ENCODE results near the gene GALR3. TPM values are rescaled to one million over a fixed set of nuclear protein-coding genes. Genes with fewer than 3 reads are reported as not detected.

GALR3 gene
- total and polyA plus RNA-seq, 4 donors = not detected

DNA sequence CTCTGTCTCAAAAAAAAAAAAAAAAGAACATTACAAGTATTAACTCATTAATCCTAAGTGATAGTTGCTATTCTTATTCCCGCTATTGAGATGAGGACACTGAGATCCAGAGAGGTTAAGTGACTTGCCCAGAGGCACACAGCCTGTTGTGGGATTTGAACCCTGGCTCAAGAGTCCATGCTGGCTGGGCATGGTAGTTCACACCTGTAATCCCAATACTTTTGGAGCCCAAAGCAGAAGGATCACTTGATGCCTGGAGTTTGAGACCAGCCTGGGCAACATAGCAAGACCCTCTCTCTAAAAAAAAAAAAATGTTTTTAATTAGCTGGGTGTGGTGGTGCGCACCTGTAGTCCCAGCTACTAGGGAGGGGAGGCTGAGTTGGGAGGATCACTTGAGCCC lies 11.3 kb upstream of the GALR3 start:
- Histone ChIP-seq H3K36me3 (ENCODE audit: control insufficient read depth in 4 of 4, insufficient read depth in 3 of 4, low read depth in 1 of 4, low read length in 3 of 4) (peaks cover 0 to 9% (median 2%) of the 10 kb centered on the region in 4 donors), H3K4me1 (ENCODE audit: control insufficient read depth in 4 of 4, insufficient read depth in 4 of 4, low read length in 3 of 4) (peaks cover 9 to 37% (median 32%) of the 10 kb centered on the region in 4 donors), H3K9ac (ENCODE audit: low read depth in 1 of 2, low read length in 2 of 2) (no peak overlapping the region), H3K27ac (ENCODE audit: low read depth in 1 of 2, low read length in 2 of 2) (no peak overlapping the region), H3K4me3 (ENCODE audit: low read depth in 1 of 3, low read length in 3 of 3) (no peak overlapping the region), H3K27me3 (ENCODE audit: control insufficient read depth in 4 of 4, insufficient read depth in 4 of 4, low read length in 3 of 4) (no peaks in the 10 kb centered on the region), H3K9me3 (ENCODE audit: control insufficient read depth in 4 of 4, low read length in 3 of 4) (no peaks in the 10 kb centered on the region)
- 95% methylated on average over 2 of the region's 2 CpGs for WGBS
- TF ChIP-seq RXRA (IDR thresholded peaks at IDR 0.05) = no peak
- TF ChIP-seq, protein P1, sequence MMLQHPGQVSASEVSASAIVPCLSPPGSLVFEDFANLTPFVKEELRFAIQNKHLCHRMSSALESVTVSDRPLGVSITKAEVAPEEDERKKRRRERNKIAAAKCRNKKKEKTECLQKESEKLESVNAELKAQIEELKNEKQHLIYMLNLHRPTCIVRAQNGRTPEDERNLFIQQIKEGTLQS (IDR thresholded peaks at IDR 0.05) = no peak
- no peak for TF ChIP-seq YY1 (IDR thresholded peaks at IDR 0.05)
- no peak for TF ChIP-seq RAD21 (IDR thresholded peaks at IDR 0.05)
- TF ChIP-seq, protein P2, sequence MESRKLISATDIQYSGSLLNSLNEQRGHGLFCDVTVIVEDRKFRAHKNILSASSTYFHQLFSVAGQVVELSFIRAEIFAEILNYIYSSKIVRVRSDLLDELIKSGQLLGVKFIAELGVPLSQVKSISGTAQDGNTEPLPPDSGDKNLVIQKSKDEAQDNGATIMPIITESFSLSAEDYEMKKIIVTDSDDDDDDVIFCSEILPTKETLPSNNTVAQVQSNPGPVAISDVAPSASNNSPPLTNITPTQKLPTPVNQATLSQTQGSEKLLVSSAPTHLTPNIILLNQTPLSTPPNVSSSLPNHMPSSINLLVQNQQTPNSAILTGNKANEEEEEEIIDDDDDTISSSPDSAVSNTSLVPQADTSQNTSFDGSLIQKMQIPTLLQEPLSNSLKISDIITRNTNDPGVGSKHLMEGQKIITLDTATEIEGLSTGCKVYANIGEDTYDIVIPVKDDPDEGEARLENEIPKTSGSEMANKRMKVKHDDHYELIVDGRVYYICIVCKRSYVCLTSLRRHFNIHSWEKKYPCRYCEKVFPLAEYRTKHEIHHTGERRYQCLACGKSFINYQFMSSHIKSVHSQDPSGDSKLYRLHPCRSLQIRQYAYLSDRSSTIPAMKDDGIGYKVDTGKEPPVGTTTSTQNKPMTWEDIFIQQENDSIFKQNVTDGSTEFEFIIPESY (IDR thresholded peaks at IDR 0.05) = no peak
- DNase-seq (ENCODE audit: low spot score) = no peak

DNA sequence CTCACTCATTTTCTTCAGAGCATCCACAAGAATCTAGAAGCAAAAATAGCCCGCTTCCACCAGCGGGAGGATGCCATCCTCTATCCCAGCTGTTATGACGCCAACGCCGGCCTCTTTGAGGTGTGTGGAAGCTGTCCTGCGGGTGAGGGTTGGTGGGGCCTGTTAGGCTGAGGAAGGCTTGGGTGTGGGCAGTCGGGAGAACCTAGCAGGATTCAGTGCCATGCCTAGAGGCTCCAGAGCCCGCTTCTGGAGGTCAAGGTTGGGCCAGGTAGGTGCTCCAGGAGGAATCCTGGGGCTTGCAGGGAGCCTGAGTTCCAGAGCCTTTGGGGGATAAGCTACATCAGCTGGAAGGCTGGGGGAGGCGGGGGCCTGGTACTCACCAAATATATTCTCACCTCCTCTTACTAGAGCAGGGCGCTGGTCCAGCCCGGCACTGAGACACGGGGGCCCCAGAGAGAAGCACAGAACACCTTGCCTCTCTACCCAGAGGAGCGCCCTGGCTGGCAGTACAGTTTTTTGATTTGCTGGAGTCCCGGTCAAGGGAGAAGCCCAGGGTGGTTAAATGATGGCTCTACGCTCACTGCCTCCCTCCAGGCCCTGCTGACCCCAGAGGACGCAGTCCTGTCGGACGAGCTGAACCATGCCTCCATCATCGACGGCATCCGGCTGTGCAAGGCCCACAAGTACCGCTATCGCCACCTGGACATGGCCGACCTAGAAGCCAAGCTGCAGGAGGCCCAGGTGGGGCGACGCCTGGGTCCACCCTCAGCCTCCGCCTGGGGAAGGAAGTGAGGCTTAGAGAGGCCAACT lies 10.1 kb upstream of the GALR3 start:
- Histone ChIP-seq H3K9ac (ENCODE audit: low read depth in 1 of 2, low read length in 2 of 2) (no peak overlapping the region), H3K27ac (ENCODE audit: low read depth in 1 of 2, low read length in 2 of 2) (no peak overlapping the region), H3K4me3 (ENCODE audit: low read depth in 1 of 3, low read length in 3 of 3) (no peak overlapping the region), H3K9me3 (ENCODE audit: control insufficient read depth in 4 of 4, low read length in 3 of 4) (no peaks in the 10 kb centered on the region), H3K36me3 (ENCODE audit: control insufficient read depth in 4 of 4, insufficient read depth in 3 of 4, low read depth in 1 of 4, low read length in 3 of 4) (peaks cover 0 to 9% (median 2%) of the 10 kb centered on the region in 4 donors), H3K4me1 (ENCODE audit: control insufficient read depth in 4 of 4, insufficient read depth in 4 of 4, low read length in 3 of 4) (peaks cover 11 to 46% (median 40%) of the 10 kb centered on the region in 4 donors), H3K27me3 (ENCODE audit: control insufficient read depth in 4 of 4, insufficient read depth in 4 of 4, low read length in 3 of 4) (no peaks in the 10 kb centered on the region)
- WGBS = 96% methylated on average over 27 of the region's 27 CpGs
- TF ChIP-seq YY1 (IDR thresholded peaks at IDR 0.05) (no peak), HNF4G (IDR thresholded peaks at IDR 0.05) (no peak), EGR1 (IDR thresholded peaks at IDR 0.05; ENCODE audit: low read depth in 2 of 2) (no peak), NR2F2 (IDR thresholded peaks at IDR 0.05) (no peak), FOXA2 (IDR thresholded peaks at IDR 0.05) (no peak), JUND (IDR thresholded peaks at IDR 0.05) (no peak), GABPA (IDR thresholded peaks at IDR 0.05 in 1 of 2, conservative IDR thresholded peaks at IDR 0.05 in 1 of 2) (no peak), RXRA (IDR thresholded peaks at IDR 0.05) (no peak), HNF4A (conservative IDR thresholded peaks at IDR 0.05) (no peak)
- TF ChIP-seq, protein P3, sequence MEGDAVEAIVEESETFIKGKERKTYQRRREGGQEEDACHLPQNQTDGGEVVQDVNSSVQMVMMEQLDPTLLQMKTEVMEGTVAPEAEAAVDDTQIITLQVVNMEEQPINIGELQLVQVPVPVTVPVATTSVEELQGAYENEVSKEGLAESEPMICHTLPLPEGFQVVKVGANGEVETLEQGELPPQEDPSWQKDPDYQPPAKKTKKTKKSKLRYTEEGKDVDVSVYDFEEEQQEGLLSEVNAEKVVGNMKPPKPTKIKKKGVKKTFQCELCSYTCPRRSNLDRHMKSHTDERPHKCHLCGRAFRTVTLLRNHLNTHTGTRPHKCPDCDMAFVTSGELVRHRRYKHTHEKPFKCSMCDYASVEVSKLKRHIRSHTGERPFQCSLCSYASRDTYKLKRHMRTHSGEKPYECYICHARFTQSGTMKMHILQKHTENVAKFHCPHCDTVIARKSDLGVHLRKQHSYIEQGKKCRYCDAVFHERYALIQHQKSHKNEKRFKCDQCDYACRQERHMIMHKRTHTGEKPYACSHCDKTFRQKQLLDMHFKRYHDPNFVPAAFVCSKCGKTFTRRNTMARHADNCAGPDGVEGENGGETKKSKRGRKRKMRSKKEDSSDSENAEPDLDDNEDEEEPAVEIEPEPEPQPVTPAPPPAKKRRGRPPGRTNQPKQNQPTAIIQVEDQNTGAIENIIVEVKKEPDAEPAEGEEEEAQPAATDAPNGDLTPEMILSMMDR (IDR thresholded peaks at IDR 0.05; ENCODE audit: low read depth, low read length, missing input control) = no peak
- TF ChIP-seq, protein P2 (IDR thresholded peaks at IDR 0.05) = no peak
- TF ChIP-seq, protein P1 (IDR thresholded peaks at IDR 0.05) = no peak
- TF ChIP-seq, protein P4, sequence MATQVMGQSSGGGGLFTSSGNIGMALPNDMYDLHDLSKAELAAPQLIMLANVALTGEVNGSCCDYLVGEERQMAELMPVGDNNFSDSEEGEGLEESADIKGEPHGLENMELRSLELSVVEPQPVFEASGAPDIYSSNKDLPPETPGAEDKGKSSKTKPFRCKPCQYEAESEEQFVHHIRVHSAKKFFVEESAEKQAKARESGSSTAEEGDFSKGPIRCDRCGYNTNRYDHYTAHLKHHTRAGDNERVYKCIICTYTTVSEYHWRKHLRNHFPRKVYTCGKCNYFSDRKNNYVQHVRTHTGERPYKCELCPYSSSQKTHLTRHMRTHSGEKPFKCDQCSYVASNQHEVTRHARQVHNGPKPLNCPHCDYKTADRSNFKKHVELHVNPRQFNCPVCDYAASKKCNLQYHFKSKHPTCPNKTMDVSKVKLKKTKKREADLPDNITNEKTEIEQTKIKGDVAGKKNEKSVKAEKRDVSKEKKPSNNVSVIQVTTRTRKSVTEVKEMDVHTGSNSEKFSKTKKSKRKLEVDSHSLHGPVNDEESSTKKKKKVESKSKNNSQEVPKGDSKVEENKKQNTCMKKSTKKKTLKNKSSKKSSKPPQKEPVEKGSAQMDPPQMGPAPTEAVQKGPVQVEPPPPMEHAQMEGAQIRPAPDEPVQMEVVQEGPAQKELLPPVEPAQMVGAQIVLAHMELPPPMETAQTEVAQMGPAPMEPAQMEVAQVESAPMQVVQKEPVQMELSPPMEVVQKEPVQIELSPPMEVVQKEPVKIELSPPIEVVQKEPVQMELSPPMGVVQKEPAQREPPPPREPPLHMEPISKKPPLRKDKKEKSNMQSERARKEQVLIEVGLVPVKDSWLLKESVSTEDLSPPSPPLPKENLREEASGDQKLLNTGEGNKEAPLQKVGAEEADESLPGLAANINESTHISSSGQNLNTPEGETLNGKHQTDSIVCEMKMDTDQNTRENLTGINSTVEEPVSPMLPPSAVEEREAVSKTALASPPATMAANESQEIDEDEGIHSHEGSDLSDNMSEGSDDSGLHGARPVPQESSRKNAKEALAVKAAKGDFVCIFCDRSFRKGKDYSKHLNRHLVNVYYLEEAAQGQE (IDR thresholded peaks at IDR 0.05) = no peak
- no peak for DNase-seq (ENCODE audit: low spot score)
